Measurements from ENCODE around the gene NAXD.

DNA sequence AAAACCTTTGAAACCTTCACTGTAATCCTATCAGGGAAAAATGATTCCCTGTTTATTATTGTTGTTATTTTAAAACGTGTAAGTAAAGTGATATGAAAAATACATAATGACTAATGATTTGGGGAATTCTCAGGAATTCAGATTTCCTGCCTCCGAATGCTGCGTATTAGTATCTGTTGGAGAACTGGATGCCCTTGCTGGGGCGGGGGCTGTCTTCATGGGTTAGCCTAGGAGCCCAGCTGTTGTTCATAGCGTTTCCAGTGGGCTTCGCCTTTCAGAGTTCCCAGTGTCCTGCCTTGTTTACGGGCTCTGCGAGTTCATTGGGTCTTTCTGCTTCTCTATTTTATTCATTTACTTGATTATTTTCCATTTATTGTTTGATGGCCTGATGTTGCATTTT, 18.4 kb downstream of the NAXD start:
- TF ChIP-seq, protein P1, sequence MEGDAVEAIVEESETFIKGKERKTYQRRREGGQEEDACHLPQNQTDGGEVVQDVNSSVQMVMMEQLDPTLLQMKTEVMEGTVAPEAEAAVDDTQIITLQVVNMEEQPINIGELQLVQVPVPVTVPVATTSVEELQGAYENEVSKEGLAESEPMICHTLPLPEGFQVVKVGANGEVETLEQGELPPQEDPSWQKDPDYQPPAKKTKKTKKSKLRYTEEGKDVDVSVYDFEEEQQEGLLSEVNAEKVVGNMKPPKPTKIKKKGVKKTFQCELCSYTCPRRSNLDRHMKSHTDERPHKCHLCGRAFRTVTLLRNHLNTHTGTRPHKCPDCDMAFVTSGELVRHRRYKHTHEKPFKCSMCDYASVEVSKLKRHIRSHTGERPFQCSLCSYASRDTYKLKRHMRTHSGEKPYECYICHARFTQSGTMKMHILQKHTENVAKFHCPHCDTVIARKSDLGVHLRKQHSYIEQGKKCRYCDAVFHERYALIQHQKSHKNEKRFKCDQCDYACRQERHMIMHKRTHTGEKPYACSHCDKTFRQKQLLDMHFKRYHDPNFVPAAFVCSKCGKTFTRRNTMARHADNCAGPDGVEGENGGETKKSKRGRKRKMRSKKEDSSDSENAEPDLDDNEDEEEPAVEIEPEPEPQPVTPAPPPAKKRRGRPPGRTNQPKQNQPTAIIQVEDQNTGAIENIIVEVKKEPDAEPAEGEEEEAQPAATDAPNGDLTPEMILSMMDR (IDR thresholded peaks at IDR 0.05) = no peak
- no peak for TF ChIP-seq POLR2A (IDR thresholded peaks at IDR 0.05)
- TF ChIP-seq POLR2AphosphoS5 (IDR thresholded peaks at IDR 0.05) = no peak
- TF ChIP-seq EP300 (IDR thresholded peaks at IDR 0.05) = no peak

All from gastroesophageal sphincter (tissue), 3 donors.